ENCODE data around the gene PRCD. TPM values are rescaled to one million over a fixed set of nuclear protein-coding genes. Genes with fewer than 3 reads are reported as not detected.
"Not testable (repeated sequence)": the region's sequence is repeated elsewhere in the genome, so short reads cannot be mapped to it uniquely, and the experiment has no call there.

Gene PRCD
- total RNA-seq, 4 donors from 2014 or later: 0.73 to 2.5 (median 1.4) TPM; not detected in 1

DNA sequence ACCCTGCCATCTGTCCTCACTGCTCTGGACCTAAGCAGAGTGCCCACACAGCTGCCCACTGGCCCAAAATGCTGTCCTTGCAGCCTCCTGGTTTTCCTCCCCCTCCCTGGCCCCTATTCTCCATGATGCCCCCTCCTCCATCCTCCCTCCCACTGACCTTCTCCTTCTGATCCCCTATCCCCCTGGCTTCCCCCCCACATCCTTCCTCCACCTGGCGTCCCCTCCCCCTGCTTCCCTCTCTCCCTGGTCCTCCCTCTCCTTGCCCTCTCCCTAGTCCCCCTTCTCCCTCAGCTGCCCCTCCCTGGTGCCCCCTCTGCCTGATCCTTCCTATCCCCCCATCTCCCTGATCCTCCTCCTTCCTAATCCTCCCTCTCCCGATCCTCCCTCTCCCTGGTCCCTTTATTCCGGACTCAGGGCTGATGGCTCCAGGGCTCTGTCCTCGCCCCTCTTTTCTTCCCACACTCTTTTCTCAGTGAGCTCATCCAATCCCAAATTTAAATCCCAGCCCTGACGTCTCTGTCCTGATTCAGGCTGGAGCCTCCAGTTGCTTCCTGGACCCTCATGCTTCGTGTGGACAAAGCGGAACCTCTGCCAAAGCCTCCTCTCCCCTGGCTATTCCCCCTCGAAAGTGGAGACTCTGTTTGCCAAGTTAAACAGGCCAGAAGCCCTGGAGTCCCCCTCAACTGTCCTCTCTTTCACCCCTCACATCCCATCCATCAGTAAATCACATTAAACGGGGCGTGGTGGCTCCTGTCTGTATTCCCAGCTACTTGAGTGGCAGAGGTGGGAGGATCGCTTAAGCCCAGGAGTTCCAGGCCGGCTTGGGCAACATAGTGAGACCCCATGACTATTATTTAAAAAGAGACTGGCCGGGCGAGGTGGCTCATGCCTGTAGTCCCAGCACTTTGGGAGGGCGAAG is 20.5 kb upstream of the PRCD start:
- no peaks in the 10 kb centered on the region for H3K9me3 ChIP-seq
- H3K36me3 ChIP-seq: no peaks in the 10 kb centered on the region
- H3K27me3 ChIP-seq: peaks cover 0 to 16% (median 0%) of the 10 kb centered on the region in 4 donors
- H3K27ac ChIP-seq: no peak overlapping the region
- peaks cover 14 to 34% (median 15%) of the 10 kb centered on the region in 3 donors for H3K4me1 ChIP-seq
- WGBS, 2 donors: 70 to 73% methylated on average over 12 to 13 of the region's 15 CpGs
- TF ChIP-seq POLR2A (IDR thresholded peaks at IDR 0.05): no peak
- TF ChIP-seq, protein P1, sequence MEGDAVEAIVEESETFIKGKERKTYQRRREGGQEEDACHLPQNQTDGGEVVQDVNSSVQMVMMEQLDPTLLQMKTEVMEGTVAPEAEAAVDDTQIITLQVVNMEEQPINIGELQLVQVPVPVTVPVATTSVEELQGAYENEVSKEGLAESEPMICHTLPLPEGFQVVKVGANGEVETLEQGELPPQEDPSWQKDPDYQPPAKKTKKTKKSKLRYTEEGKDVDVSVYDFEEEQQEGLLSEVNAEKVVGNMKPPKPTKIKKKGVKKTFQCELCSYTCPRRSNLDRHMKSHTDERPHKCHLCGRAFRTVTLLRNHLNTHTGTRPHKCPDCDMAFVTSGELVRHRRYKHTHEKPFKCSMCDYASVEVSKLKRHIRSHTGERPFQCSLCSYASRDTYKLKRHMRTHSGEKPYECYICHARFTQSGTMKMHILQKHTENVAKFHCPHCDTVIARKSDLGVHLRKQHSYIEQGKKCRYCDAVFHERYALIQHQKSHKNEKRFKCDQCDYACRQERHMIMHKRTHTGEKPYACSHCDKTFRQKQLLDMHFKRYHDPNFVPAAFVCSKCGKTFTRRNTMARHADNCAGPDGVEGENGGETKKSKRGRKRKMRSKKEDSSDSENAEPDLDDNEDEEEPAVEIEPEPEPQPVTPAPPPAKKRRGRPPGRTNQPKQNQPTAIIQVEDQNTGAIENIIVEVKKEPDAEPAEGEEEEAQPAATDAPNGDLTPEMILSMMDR (IDR thresholded peaks at IDR 0.05): no peak
- intact Hi-C loops (cut with DNase I): no loop called here
- no peak for DNase-seq
- no peak overlapping the region for H3K4me3 ChIP-seq

DNA sequence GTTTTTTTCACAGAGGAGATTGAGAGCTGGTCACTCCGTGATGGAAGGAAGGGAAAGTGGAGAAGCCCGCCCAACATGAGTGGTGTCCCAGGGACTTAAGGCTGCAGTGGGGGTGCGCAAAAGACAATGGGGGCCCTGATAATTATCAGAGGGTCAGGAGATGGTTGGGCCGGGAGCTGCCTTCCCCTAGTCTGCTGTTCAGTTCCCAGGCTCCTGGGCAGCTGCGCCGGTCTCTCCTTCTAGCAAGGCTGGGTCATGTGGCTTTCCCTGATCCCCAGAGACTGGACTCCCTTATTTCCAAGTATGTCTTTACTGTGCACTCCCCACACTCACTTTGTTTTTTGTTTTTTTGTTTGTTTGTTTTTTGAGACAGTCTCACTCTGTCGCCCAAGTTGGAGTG is 18.6 kb upstream of the PRCD start:
- TF ChIP-seq, protein P1 (IDR thresholded peaks at IDR 0.05): no peak
- no peak for TF ChIP-seq POLR2A (IDR thresholded peaks at IDR 0.05)
- no peak overlapping the region for H3K27ac ChIP-seq
- no peaks in the 10 kb centered on the region for H3K9me3 ChIP-seq
- H3K4me1 ChIP-seq: peaks cover 16 to 34% (median 18%) of the 10 kb centered on the region in 3 donors
- H3K4me3 ChIP-seq: no peak overlapping the region
- 77 to 84% methylated on average over 6 to 7 of the region's 7 CpGs for WGBS, 2 donors
- H3K36me3 ChIP-seq: no peaks in the 10 kb centered on the region
- no peak for DNase-seq
- H3K27me3 ChIP-seq: peaks cover 0 to 16% (median 0%) of the 10 kb centered on the region in 4 donors
- intact Hi-C loops (cut with DNase I): loop anchor here (5.0 to 10.0 kb wide), 2 partner anchors 101 to 164 kb away; no protein-coding TSS in a partner anchor

DNA sequence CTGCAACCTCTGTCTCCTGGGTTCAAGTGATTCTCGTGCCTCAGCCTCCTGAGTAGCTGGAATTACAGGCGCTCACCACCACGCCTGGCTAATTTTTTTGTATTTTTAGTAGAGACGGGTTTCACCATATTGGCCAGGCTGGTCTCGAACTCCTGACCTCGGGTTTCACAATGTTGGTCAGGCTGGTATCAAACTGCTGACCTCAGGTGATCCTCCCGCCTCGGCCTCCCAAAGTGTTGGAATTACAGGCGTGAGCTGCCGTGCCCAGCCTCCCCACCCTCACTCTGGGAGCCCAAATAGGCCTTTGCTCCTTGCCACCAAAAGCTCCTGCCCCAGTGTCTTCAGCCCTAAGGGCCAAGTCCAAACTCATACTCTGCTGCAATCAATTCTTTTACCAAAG is 18.2 kb upstream of the PRCD start:
- H3K9me3 ChIP-seq, H3K36me3 ChIP-seq, H3K4me3 ChIP-seq, DNase-seq, H3K27ac ChIP-seq: not testable (repeated sequence)
- H3K27me3 ChIP-seq: peaks cover 0 to 16% (median 0%) of the 10 kb centered on the region in 4 donors
- intact Hi-C loops (cut with DNase I): loop anchor here (5.0 to 10.0 kb wide), 2 partner anchors 101 to 163 kb away; no protein-coding TSS in a partner anchor
- H3K4me1 ChIP-seq: peaks cover 16 to 35% (median 18%) of the 10 kb centered on the region in 3 donors
- WGBS, 2 donors: 80 to 82% methylated on average over 4 to 10 of the region's 10 CpGs

DNA sequence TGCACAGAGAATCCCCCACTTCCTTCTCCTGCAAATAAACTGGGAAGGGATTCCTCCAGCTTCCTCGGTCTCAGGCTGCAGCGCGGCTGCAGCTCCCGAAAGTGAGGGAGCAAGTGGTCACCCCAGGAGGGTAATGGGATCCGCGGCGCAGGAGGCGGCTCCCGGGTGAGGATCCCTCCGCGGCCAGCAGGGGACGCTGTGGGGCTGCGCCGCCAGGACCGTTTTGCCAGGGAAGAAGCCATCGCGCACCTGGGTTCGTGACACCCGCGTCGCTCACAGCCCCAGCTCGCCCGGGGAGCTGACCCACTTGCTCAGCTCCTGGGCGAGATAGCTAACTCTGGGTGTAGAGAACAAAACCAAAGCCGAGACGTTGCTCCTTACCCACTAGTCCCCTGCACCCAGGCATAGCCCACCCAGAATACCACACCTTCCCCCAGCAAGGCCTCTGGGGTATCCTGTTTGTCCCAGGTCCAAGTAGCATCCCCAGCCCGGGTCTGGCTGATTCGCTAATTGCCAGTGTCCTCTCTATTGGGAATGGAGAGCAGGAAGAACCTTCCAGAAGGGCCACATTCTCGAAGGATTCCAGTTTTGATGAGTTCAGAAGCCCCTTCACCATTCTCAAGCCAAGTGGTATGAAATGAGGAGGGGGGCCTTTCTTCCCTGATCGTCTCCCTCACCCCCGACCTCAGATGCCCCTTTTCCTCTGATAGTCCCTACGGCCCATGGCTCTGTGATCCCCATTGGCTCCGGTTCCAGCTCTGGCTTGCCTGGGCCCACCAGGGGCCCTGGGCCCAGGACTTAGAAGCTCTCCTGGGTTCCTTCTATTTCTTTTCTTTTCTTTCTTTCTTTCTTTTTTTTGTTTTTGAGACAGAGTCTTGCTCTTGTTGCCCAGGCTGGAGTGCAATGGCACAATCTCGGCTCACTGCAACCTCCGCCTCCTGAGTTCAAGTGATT is 16.5 kb upstream of the PRCD start:
- Histone ChIP-seq H3K4me1 (peaks cover 29 to 46% (median 31%) of the 10 kb centered on the region in 3 donors), H3K27me3 (peaks cover 0 to 16% (median 0%) of the 10 kb centered on the region in 4 donors), H3K4me3 (no peak overlapping the region), H3K36me3 (no peaks in the 10 kb centered on the region), H3K27ac (no peak overlapping the region), H3K9me3 (no peaks in the 10 kb centered on the region)
- no peak for TF ChIP-seq POLR2A (IDR thresholded peaks at IDR 0.05)
- TF ChIP-seq, protein P1 (IDR thresholded peaks at IDR 0.05): peak; percentile 99 to 100 (median 100)
- no peak for DNase-seq
- 65 to 78% methylated on average over 7 to 11 of the region's 35 CpGs for WGBS, 2 donors
- intact Hi-C loops (cut with DNase I): loop anchor here (5.0 to 10.0 kb wide), 2 partner anchors 99 to 161 kb away; no protein-coding TSS in a partner anchor

Data from esophagus squamous epithelium (tissue), 5 donors.